ENCODE measurements around the gene KCNQ1. TPM values are rescaled to one million over a fixed set of nuclear protein-coding genes. Genes with fewer than 3 reads are reported as not detected.

The KCNQ1 gene
- total RNA-seq, 1 experiment from 2014 or later = 1.0 TPM

DNA sequence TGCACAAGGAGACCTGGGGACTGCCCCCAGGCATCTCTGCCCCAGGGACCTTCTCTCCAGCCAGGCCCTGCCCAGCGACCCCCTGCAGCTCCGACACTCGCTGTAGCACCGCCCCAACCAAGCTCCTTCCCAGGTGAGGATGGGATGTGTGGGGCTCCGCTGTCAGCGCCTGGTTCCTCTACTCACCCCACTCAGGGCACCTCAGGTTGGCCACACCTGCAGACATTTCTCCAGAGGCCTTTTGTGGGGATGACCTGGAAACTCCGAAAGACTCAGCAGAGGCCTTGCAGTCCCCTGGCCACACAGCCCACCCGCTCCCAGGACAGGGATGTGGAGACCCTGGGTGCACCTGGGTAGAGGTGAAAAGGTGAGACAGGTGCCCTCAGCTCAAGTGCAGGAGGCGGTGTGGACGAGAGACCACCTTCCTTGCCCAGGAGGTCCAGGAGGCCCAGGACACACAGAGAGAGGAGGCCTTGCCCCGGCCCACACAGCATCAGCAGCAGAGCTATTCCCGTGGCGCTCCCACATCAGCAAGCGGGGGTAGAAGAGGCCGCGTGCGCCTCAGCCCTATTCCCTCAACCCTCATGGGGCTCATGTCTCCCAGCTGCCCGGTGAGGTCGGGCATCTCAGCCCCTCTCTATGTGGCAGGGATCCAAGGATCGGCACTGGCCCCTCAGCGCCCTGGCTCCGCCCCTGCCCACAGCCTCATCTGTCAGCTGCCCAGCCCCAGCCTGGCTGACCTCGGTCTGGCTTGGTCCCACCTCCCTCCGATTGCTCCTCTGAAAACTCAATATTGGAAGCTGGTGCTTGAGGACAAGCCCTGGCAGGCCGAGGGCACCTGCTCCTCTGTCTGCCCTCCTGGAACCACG, 21.4 kb upstream of the KCNQ1 start:
- DNase-seq = no peak
- Mint-ChIP-seq H3K27me3 (ENCODE audit: insufficient read depth, unreplicated experiment) (no peaks in the 10 kb centered on the region), H3K9me3 (ENCODE audit: unreplicated experiment) (no peaks in the 10 kb centered on the region), H3K4me3 (ENCODE audit: unreplicated experiment) (no peak overlapping the region), H3K27ac (ENCODE audit: unreplicated experiment) (no peak overlapping the region), H3K4me1 (ENCODE audit: low read depth, unreplicated experiment) (no peaks in the 10 kb centered on the region), H3K36me3 (ENCODE audit: insufficient read depth, unreplicated experiment) (no peaks in the 10 kb centered on the region)
- H3K4me1 ChIP-seq = peaks cover 4% of the 10 kb centered on the region
- H3K9me3 ChIP-seq = no peaks in the 10 kb centered on the region
- BruUV-seq (replicated peaks) = no TSS peak
- TF ChIP-seq, protein P1, sequence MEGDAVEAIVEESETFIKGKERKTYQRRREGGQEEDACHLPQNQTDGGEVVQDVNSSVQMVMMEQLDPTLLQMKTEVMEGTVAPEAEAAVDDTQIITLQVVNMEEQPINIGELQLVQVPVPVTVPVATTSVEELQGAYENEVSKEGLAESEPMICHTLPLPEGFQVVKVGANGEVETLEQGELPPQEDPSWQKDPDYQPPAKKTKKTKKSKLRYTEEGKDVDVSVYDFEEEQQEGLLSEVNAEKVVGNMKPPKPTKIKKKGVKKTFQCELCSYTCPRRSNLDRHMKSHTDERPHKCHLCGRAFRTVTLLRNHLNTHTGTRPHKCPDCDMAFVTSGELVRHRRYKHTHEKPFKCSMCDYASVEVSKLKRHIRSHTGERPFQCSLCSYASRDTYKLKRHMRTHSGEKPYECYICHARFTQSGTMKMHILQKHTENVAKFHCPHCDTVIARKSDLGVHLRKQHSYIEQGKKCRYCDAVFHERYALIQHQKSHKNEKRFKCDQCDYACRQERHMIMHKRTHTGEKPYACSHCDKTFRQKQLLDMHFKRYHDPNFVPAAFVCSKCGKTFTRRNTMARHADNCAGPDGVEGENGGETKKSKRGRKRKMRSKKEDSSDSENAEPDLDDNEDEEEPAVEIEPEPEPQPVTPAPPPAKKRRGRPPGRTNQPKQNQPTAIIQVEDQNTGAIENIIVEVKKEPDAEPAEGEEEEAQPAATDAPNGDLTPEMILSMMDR (IDR thresholded peaks at IDR 0.05; ENCODE audit: insufficient read depth in 1 of 2, low read depth in 1 of 2, low read length in 1 of 2, severe bottlenecking in 1 of 2, unreplicated experiment in 1 of 2) = no peak
- H3K27me3 ChIP-seq (replicated peaks; ENCODE audit: control insufficient read depth, insufficient read depth, low read length) = no peaks in the 10 kb centered on the region
- intact Hi-C loops (cut with micrococcal nuclease; ENCODE audit: unreplicated experiment) = no loop called here
- CTCF ChIA-PET = interaction anchor here (1.1 to 1.6 kb wide), 2 partner anchors 110 to 118 kb away, joined by 4 to 7 read pairs; no protein-coding TSS in a partner anchor
- no peaks in the 10 kb centered on the region for H3K36me3 ChIP-seq (ENCODE audit: control insufficient read depth, insufficient read depth, low read length)
- POLR2A ChIA-PET = no interaction called here
- no peak overlapping the region for H3K4me3 ChIP-seq (ENCODE audit: low read depth, low read length)

DNA sequence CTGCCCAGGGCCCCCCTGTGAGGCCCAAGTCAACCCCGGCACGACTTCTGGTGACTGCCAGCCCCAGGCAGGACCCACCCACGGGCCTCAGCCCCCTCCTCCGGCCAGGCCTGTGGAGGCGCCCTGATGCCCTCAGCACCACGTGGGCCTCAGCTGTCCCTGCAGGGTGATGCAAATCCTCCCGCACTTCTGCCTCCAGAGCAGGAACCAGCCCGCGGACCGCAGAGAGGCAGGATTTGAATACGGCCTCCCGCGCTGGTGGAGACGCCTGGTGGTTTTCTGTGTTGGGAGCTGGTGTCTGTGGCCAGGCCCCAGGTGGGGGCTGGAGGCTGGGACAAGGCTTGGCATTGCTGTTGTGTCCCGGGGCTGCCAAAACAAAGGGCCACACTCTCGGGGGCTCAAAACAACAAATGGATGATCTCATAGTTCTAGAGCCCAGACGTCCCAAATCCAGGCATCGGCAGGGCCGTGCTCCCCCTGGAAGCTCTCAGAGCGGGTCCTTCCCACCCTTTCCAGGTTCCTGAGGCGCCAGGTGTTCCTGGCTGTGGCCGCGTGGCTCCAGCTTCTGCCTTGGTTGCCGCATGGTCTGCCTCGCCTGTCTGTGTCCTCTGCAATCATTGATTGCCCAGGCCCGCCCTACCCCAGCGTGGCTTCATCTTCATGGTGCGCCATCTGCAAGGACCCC, 19.9 kb upstream of the KCNQ1 start:
- no peak for DNase-seq
- Mint-ChIP-seq H3K4me3 (ENCODE audit: unreplicated experiment) (no peak overlapping the region), H3K36me3 (ENCODE audit: insufficient read depth, unreplicated experiment) (no peaks in the 10 kb centered on the region)

DNA sequence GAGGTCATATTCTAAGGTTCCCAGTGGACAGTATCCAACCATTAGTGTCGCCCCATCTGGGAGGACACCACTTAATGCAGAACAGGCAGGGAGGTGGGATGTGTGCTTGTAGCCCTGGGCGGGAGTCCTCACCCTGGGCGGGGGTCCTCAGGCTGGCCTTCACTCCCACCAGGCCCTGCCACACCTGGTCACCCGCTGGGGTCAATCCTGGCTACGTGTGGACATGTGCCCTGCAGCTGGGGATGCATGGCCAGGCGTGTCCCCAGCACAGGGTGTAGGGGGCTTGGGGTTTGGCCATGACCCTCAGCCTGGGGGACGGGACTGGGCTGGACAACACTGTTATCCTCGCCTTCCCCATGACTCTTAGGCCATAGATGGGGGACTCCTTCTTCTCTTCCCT, 19.3 kb upstream of the KCNQ1 start:
- TF ChIP-seq, protein P1 (IDR thresholded peaks at IDR 0.05; ENCODE audit: insufficient read depth in 1 of 2, low read depth in 1 of 2, low read length in 1 of 2, severe bottlenecking in 1 of 2, unreplicated experiment in 1 of 2) = no peak
- Mint-ChIP-seq H3K27ac (ENCODE audit: unreplicated experiment) (no peak overlapping the region), H3K36me3 (ENCODE audit: insufficient read depth, unreplicated experiment) (no peaks in the 10 kb centered on the region), H3K4me1 (ENCODE audit: low read depth, unreplicated experiment) (no peaks in the 10 kb centered on the region), H3K4me3 (ENCODE audit: unreplicated experiment) (no peak overlapping the region), H3K27me3 (ENCODE audit: insufficient read depth, unreplicated experiment) (no peaks in the 10 kb centered on the region), H3K9me3 (ENCODE audit: unreplicated experiment) (no peaks in the 10 kb centered on the region)
- DNase-seq = no peak
- Histone ChIP-seq H3K9me3 (no peaks in the 10 kb centered on the region), H3K36me3 (ENCODE audit: control insufficient read depth, insufficient read depth, low read length) (no peaks in the 10 kb centered on the region), H3K4me3 (ENCODE audit: low read depth, low read length) (no peak overlapping the region), H3K27me3 (replicated peaks; ENCODE audit: control insufficient read depth, insufficient read depth, low read length) (no peaks in the 10 kb centered on the region), H3K4me1 (peaks cover 1% of the 10 kb centered on the region)
- POLR2A ChIA-PET = no interaction called here
- CTCF ChIA-PET = interaction anchor here (0.9 to 3.1 kb wide), 2 partner anchors 39 to 106 kb away, joined by 5 to 31 read pairs; no protein-coding TSS in a partner anchor
- no TSS peak for BruUV-seq (replicated peaks)
- intact Hi-C loops (cut with micrococcal nuclease; ENCODE audit: unreplicated experiment) = loop anchor here (5.0 kb wide), 1 partner anchor 462 kb away; the partner anchor contains the start of gene CDKN1C

More for the DNA sequence above, 19.9 kb upstream of the KCNQ1 start:
- Histone ChIP-seq H3K9me3 (no peaks in the 10 kb centered on the region), H3K4me1 (peaks cover 4% of the 10 kb centered on the region), H3K4me3 (ENCODE audit: low read depth, low read length) (no peak overlapping the region), H3K27me3 (replicated peaks; ENCODE audit: control insufficient read depth, insufficient read depth, low read length) (no peaks in the 10 kb centered on the region), H3K36me3 (ENCODE audit: control insufficient read depth, insufficient read depth, low read length) (no peaks in the 10 kb centered on the region)
- Mint-ChIP-seq H3K9me3 (ENCODE audit: unreplicated experiment) (no peaks in the 10 kb centered on the region), H3K4me1 (ENCODE audit: low read depth, unreplicated experiment) (no peaks in the 10 kb centered on the region), H3K27ac (ENCODE audit: unreplicated experiment) (no peak overlapping the region), H3K27me3 (ENCODE audit: insufficient read depth, unreplicated experiment) (no peaks in the 10 kb centered on the region)
- no TSS peak for BruUV-seq (replicated peaks)
- TF ChIP-seq, protein P1 (IDR thresholded peaks at IDR 0.05; ENCODE audit: insufficient read depth in 1 of 2, low read depth in 1 of 2, low read length in 1 of 2, severe bottlenecking in 1 of 2, unreplicated experiment in 1 of 2) = no peak
- ChIA-PET CTCF (no interaction called here), POLR2A (no interaction called here)
- intact Hi-C loops (cut with micrococcal nuclease; ENCODE audit: unreplicated experiment) = loop anchor here (5.0 kb wide), 1 partner anchor 462 kb away; the partner anchor contains the start of gene CDKN1C

Measured in Caco-2 (cell line).